Neural crest cell (in vitro differentiated cells): ENCODE measurements around the gene TMEM212. TPM values are rescaled to one million over a fixed set of nuclear protein-coding genes. Genes with fewer than 3 reads are reported as not detected.

Source experiments
- DNase-seq: peaks from one replicate; pipeline ENCODE4 v3.0.0; 2021; ENCODE audit warnings: low read depth, mixed read lengths, low spot score
- H3K27ac Mint-ChIP-seq: one replicate; pipeline ENCODE4 v1.8.0; 2021; ENCODE audit warnings: mild to moderate bottlenecking, mixed read lengths; ENCODE audit not compliant: unreplicated experiment
- H3K27me3 Mint-ChIP-seq: 2 replicates; pipeline ENCODE4 v1.8.0; 2021; ENCODE audit warnings: low read depth, mild to moderate bottlenecking, mixed read lengths
- H3K36me3 Mint-ChIP-seq: 2 replicates; pipeline ENCODE4 v1.8.0; 2021; ENCODE audit warnings: low read depth, mild to moderate bottlenecking, mixed read lengths
- H3K4me1 Mint-ChIP-seq: 2 replicates; pipeline ENCODE4 v1.8.0; 2021; ENCODE audit warnings: mixed read lengths
- H3K4me3 Mint-ChIP-seq: one replicate; pipeline ENCODE4 v1.8.0; 2021; ENCODE audit warnings: mild to moderate bottlenecking, mixed read lengths
- H3K9me3 Mint-ChIP-seq: 2 replicates; pipeline ENCODE4 v1.8.0; 2021; ENCODE audit warnings: mixed read lengths
- CTCF ChIP-seq: fragments of 200-600 bp; sonication (generic); conservative IDR thresholded peaks from 2 replicates; pipeline ENCODE4 v1.5.0; 2021; ENCODE audit warnings: antibody characterized with exemption, mild to moderate bottlenecking
- total RNA-seq: library from RNA; stranded (reverse); gene quantifications from 2 replicates; pipeline ENCODE4 v1.2.1, GENCODE V29; 2021

TMEM212 gene
- total RNA-seq, 1 donor from 2014 or later: not detected

- H3K9me3 Mint-ChIP-seq: no peaks in the 10 kb centered on the region
- H3K4me1 Mint-ChIP-seq: peaks cover 17% of the 10 kb centered on the region
- H3K4me3 Mint-ChIP-seq: peak overlapping the region; percentile 5
- H3K36me3 Mint-ChIP-seq: no peaks in the 10 kb centered on the region
- TF ChIP-seq CTCF: no peak
- peaks cover 23% of the 10 kb centered on the region for H3K27me3 Mint-ChIP-seq
- DNase-seq: no peak
- no peak overlapping the region for H3K27ac Mint-ChIP-seq
Observed at GRCh38 chr3:171806200-171807128, 36.7 kb upstream of the TMEM212 start.

GRCh38 chr3:171807129-171807675 lies 35.9 kb upstream of the TMEM212 start:
- no peak for TF ChIP-seq CTCF
- DNase-seq: no peak
- Mint-ChIP-seq H3K27me3 (peaks cover 30% of the 10 kb centered on the region), H3K9me3 (no peaks in the 10 kb centered on the region), H3K27ac (no peak overlapping the region), H3K4me3 (peak overlapping the region; percentile 5), H3K4me1 (peaks cover 19% of the 10 kb centered on the region), H3K36me3 (no peaks in the 10 kb centered on the region)

- Mint-ChIP-seq H3K27me3 (peaks cover 31% of the 10 kb centered on the region), H3K9me3 (no peaks in the 10 kb centered on the region), H3K36me3 (no peaks in the 10 kb centered on the region), H3K4me1 (peaks cover 19% of the 10 kb centered on the region), H3K4me3 (peak overlapping the region; percentile 29), H3K27ac (no peak overlapping the region)
- TF ChIP-seq CTCF: no peak
- DNase-seq: no peak
Observed at GRCh38 chr3:171807806-171808205, 35.3 kb upstream of the TMEM212 start.

GRCh38 chr3:171809611-171809860 lies 33.6 kb upstream of the TMEM212 start:
- no peak for DNase-seq
- Mint-ChIP-seq H3K4me1 (peaks cover 17% of the 10 kb centered on the region), H3K27ac (no peak overlapping the region), H3K9me3 (no peaks in the 10 kb centered on the region), H3K4me3 (peak overlapping the region; percentile 84), H3K27me3 (peaks cover 36% of the 10 kb centered on the region), H3K36me3 (no peaks in the 10 kb centered on the region)
- TF ChIP-seq CTCF: no peak

GRCh38 chr3:171809861-171810628 lies 33.1 kb upstream of the TMEM212 start, which contains the start of gene PLD1:
TSS of gene PLD1 (minus strand) at chr3:171810483. CDS start at chr3:171738051, 72,432 bp downstream.
- Mint-ChIP-seq H3K4me1 (peaks cover 14% of the 10 kb centered on the region), H3K36me3 (no peaks in the 10 kb centered on the region), H3K4me3 (peak within 1 kb of the TSS; percentile 84), H3K9me3 (no peaks in the 10 kb centered on the region), H3K27ac (no peak within 1 kb of the TSS), H3K27me3 (peaks cover 36% of the 10 kb centered on the region)
- TF ChIP-seq CTCF: no peak
- peak; percentile 34 for DNase-seq
